Activated T-helper 1 cell treated with Interleukin-2 at 50 U/mL for 16 hours (primary cell): ENCODE measurements around the gene OR4C13.
"Not testable (repeated sequence)": the region's sequence is repeated elsewhere in the genome, so short reads cannot be mapped to it uniquely, and the experiment has no call there.

ENCODE experiments used
- DNase-seq: peaks from one replicate; pipeline ENCODE4 v3.0.0-alpha.2; 2020; ENCODE audit warnings: low read depth

Gene OR4C13

GRCh38 chr11:49952091-49952490 is at the start of gene OR4C13:
OR4C13 (plus strand) TSS chr11:49952391; CDS start chr11:49952423, 32 bp downstream.
- no peak for DNase-seq

- DNase-seq: not testable (repeated sequence)
Measured at GRCh38 chr11:49911516-49911915, 40.7 kb upstream of the OR4C13 start.

GRCh38 chr11:49948701-49949100 is 3.5 kb upstream of the OR4C13 start:
- not testable (repeated sequence) for DNase-seq

GRCh38 chr11:49973439-49973838 is 21.2 kb downstream of the OR4C13 start:
- DNase-seq: not testable (repeated sequence)

GRCh38 chr11:49982435-49982834 is 30.2 kb downstream of the OR4C13 start, which contains the start of gene OR4C12:
OR4C12 (minus strand) TSS chr11:49982535; CDS start chr11:49982501, 34 bp downstream.
- DNase-seq: not testable (repeated sequence)

- no peak for DNase-seq
Measured at GRCh38 chr11:49995565-49995964, 43.4 kb downstream of the OR4C13 start.
